AG09309 (cell line): ENCODE results near the gene ASB15.

Experiments
- DNase-seq: peaks from one replicate; pipeline ENCODE4 v3.0.0-alpha.2; 2010; ENCODE audit warnings: low read depth
- H3K4me3 ChIP-seq: 2 replicates; pipeline ENCODE4 v1.5.1; 2011; ENCODE audit warnings: mild to moderate bottlenecking, low read depth, low read length, moderate library complexity; ENCODE audit not compliant: control insufficient read depth
- CTCF ChIP-seq: IDR thresholded peaks from 2 replicates; pipeline ENCODE4 v1.5.1; 2011; ENCODE audit warnings: mild to moderate bottlenecking, low read depth, low read length, inconsistent platforms; ENCODE audit not compliant: insufficient read depth, control insufficient read depth; ENCODE audit errors: missing control alignments

The ASB15 gene

GRCh38 chr7:123682690-123683089, 81.1 kb downstream of the ASB15 start:
- TF ChIP-seq CTCF: peak; percentile 53
- no peak overlapping the region for H3K4me3 ChIP-seq
- peak; percentile 52 for DNase-seq

- no peak for DNase-seq
- no peak for TF ChIP-seq CTCF
Observed at GRCh38 chr7:123687161-123687560, 85.5 kb downstream of the ASB15 start.

GRCh38 chr7:123687727-123688126, 86.1 kb downstream of the ASB15 start:
- no peak for TF ChIP-seq CTCF
- no peak overlapping the region for H3K4me3 ChIP-seq
- no peak for DNase-seq

More at GRCh38 chr7:123687161-123687560, 85.5 kb downstream of the ASB15 start:
- H3K4me3 ChIP-seq: no peak overlapping the region
